ENCODE measurements around the gene FAM24A. TPM values are rescaled to one million over a fixed set of nuclear protein-coding genes. Genes with fewer than 3 reads are reported as not detected.
A peak's percentile ranks its signal among the peaks of the same experiment; 100 is the strongest.

FAM24A gene
- total and polyA plus RNA-seq, 2 experiments from 2014 or later: not detected

DNA sequence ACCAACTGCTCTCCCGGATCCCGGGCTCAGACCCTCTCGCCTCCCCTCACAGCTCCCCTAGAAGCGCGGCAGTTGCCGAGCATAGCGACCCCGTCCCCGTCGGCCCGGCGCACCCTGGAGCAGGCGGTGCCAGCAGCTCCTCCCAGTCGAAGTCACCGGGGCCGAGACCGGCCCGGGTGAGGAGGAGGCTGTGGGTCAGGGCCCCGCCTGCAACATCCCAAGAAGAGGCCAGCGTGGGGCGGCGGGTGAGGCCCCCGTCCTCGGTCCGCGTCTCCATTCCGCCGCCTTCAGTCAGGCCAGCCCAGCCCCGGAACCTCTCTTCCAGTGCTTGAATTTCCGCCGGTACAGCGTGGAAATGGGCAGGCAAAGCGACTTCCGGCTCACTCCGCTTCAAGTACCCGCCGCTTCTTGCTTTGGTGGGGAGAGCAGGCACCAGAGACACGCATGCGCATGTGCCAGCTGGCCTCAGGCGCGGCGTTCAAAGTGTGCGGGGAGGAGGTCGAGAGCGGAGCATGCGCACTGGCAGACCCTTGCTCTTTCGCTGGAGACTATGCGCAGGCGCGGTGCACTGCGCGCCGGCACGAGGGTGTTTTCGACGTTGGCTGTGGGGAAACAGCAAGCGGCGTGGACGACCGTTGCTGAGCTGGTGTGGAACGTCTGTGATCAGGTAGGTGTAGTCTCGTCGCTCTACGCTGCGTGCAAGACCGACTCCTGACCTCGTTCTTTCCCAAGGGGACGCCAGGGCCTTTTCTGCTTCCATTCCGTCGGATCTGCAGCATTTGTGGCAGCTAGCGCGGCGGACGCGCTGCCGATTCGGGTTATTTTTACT lies 43.7 kb downstream of the FAM24A start, which contains the start of gene C10orf88:
C10orf88 (minus strand) TSS at position 326 of the 829 bp plus-strand sequence; CDS start at position 277, 49 bp downstream.
- Histone ChIP-seq H3K4me1 (ENCODE audit: low read depth) (no peaks in the 10 kb centered on the region), H3K4me3 (peak within 1 kb of the TSS; percentile 50), H3K27me3 (no peaks in the 10 kb centered on the region), H3K27ac (peak within 1 kb of the TSS; percentile 77), H3K9me3 (ENCODE audit: low read depth) (no peaks in the 10 kb centered on the region), H3K36me3 (no peaks in the 10 kb centered on the region)
- TF ChIP-seq, protein P1, sequence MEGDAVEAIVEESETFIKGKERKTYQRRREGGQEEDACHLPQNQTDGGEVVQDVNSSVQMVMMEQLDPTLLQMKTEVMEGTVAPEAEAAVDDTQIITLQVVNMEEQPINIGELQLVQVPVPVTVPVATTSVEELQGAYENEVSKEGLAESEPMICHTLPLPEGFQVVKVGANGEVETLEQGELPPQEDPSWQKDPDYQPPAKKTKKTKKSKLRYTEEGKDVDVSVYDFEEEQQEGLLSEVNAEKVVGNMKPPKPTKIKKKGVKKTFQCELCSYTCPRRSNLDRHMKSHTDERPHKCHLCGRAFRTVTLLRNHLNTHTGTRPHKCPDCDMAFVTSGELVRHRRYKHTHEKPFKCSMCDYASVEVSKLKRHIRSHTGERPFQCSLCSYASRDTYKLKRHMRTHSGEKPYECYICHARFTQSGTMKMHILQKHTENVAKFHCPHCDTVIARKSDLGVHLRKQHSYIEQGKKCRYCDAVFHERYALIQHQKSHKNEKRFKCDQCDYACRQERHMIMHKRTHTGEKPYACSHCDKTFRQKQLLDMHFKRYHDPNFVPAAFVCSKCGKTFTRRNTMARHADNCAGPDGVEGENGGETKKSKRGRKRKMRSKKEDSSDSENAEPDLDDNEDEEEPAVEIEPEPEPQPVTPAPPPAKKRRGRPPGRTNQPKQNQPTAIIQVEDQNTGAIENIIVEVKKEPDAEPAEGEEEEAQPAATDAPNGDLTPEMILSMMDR (IDR thresholded peaks at IDR 0.05; ENCODE audit: low read depth, low read length): no peak
- DNase-seq (ENCODE audit: low read depth in 1 of 2, low spot score in 1 of 2): peak; percentile 98 to 100

DNA sequence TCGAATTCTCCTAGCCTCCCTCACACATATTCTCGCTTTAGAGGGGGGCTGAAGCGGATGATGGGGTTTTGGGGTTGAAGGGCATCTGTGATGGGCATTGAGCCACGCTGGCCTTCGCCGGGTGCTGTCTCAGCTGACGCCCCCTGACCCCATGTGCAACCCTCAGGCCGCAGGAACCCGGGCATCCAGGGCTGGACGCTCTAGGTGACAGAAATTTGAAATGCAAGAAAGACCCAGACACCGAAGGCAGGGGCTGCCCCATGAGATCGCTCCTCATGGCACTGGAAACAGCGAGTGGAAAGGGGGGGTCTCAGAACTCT lies 44.3 kb downstream of the FAM24A start:
- no peaks in the 10 kb centered on the region for H3K36me3 ChIP-seq
- H3K27me3 ChIP-seq: no peaks in the 10 kb centered on the region
- no peaks in the 10 kb centered on the region for H3K9me3 ChIP-seq (ENCODE audit: low read depth)
- H3K4me1 ChIP-seq (ENCODE audit: low read depth): no peaks in the 10 kb centered on the region
- H3K4me3 ChIP-seq: no peak overlapping the region
- DNase-seq (ENCODE audit: low read depth in 1 of 2, low spot score in 1 of 2): no peak
- TF ChIP-seq, protein P1 (IDR thresholded peaks at IDR 0.05; ENCODE audit: low read depth, low read length): no peak
- H3K27ac ChIP-seq: no peak overlapping the region

DNA sequence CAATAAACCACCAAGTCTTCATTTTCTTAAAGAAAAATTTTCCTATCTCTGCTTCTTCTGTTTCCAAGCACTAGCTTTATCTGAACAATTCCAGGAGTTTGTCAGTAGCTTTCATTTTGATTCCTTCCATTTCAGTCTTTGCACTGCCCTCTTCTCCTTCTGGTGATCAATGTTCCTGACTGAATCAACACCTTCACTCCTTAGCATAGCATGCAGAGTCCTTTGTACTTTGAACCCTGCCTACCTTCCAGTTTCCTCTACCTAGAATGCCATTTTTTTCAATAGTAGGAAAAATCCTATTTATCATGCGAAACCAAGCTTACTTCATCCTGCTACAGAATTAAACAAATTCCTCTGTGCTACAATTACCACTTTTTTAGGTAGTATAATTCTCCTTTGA lies 45.5 kb downstream of the FAM24A start:
- Histone ChIP-seq H3K36me3 (no peaks in the 10 kb centered on the region), H3K27me3 (no peaks in the 10 kb centered on the region), H3K27ac (no peak overlapping the region), H3K4me1 (ENCODE audit: low read depth) (no peaks in the 10 kb centered on the region), H3K4me3 (no peak overlapping the region), H3K9me3 (ENCODE audit: low read depth) (no peaks in the 10 kb centered on the region)
- DNase-seq (ENCODE audit: low read depth in 1 of 2, low spot score in 1 of 2): no peak
- TF ChIP-seq, protein P1 (IDR thresholded peaks at IDR 0.05; ENCODE audit: low read depth, low read length): no peak

DNA sequence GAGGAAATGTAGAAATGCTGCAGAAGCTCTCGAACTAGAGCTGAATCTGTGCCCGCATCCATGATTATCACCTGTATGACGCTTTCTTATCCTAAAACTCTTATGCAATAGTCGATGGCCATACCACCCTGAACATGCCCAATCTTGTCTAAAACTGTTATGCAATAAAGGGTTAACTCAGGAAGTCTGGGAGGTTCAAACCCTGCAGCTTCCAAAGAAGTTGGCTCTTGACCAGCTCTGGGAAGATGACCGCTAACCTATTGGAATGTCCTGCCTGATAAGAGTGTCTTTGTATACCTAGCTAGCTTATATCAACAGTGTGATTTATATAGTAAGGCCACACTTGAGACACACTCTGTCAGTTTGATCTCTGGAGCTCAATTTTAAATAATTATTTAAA lies 47.1 kb downstream of the FAM24A start:
- no peak for DNase-seq (ENCODE audit: low read depth in 1 of 2, low spot score in 1 of 2)
- H3K9me3 ChIP-seq (ENCODE audit: low read depth): no peaks in the 10 kb centered on the region
- no peaks in the 10 kb centered on the region for H3K36me3 ChIP-seq
- H3K27me3 ChIP-seq: no peaks in the 10 kb centered on the region
- H3K4me3 ChIP-seq: no peak overlapping the region
- H3K4me1 ChIP-seq (ENCODE audit: low read depth): no peaks in the 10 kb centered on the region
- no peak overlapping the region for H3K27ac ChIP-seq
- TF ChIP-seq, protein P1 (IDR thresholded peaks at IDR 0.05; ENCODE audit: low read depth, low read length): no peak

DNA sequence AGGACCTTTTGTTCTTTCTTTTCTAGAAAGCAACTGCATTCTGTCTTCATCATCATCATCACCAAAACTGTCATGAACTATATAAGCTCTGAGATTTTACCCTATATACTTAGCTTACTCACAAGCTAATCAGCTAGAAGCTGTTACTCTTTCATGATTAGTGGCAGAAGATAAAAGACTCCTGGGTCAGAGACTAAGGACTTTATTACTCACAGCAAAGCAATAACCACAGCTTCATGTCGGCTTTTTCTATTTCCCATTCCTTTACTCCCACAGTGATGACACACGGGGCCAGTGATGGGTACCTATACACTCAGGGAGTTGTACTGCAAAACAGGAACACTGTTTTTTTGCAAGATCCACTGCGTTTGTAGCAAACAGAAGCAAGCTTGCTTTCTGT lies 52.0 kb downstream of the FAM24A start:
- H3K4me1 ChIP-seq (ENCODE audit: low read depth): no peaks in the 10 kb centered on the region
- H3K4me3 ChIP-seq: no peak overlapping the region
- DNase-seq (ENCODE audit: low read depth in 1 of 2, low spot score in 1 of 2): no peak
- no peaks in the 10 kb centered on the region for H3K9me3 ChIP-seq (ENCODE audit: low read depth)
- TF ChIP-seq, protein P1 (IDR thresholded peaks at IDR 0.05; ENCODE audit: low read depth, low read length): no peak
- H3K27me3 ChIP-seq: no peaks in the 10 kb centered on the region
- no peak overlapping the region for H3K27ac ChIP-seq
- no peaks in the 10 kb centered on the region for H3K36me3 ChIP-seq

Other genes starting within 250 kb of the FAM24A start
- gene C10orf120, start 210.8 kb upstream of the FAM24A start, total RNA-seq: not detected in 2 replicates
- not detected in 2 replicates for gene C10orf120, start 210.8 kb upstream of the FAM24A start, polyA plus RNA-seq
- gene CUZD1, start 64.8 kb upstream of the FAM24A start, total RNA-seq: 0.30 TPM in 1 of 2 replicates, not detected in the other
- gene CUZD1, start 64.8 kb upstream of the FAM24A start, polyA plus RNA-seq: not detected in 2 replicates
- gene FAM24B, start 31.0 kb upstream of the FAM24A start, total RNA-seq: 1.8 TPM in 1 of 2 replicates, not detected in the other
- gene FAM24B, start 31.0 kb upstream of the FAM24A start, polyA plus RNA-seq: 0.94 TPM in 1 of 2 replicates, not detected in the other
- gene C10orf88, start 43.6 kb downstream of the FAM24A start, total RNA-seq: 5.8 and 7.6 TPM in 2 replicates
- 11.4 and 17.4 TPM in 2 replicates for gene C10orf88, start 43.6 kb downstream of the FAM24A start, polyA plus RNA-seq
- 6.9 and 7.5 TPM in 2 replicates for gene PSTK, start 69.8 kb downstream of the FAM24A start, total RNA-seq
- 12.9 and 13.5 TPM in 2 replicates for gene PSTK, start 69.8 kb downstream of the FAM24A start, polyA plus RNA-seq
- 2.9 and 6.0 TPM in 2 replicates for gene IKZF5, start 98.2 kb downstream of the FAM24A start, total RNA-seq
- gene IKZF5, start 98.2 kb downstream of the FAM24A start, polyA plus RNA-seq: 7.9 and 10.1 TPM in 2 replicates
- 14.3 and 14.7 TPM in 2 replicates for gene ACADSB, start 98.4 kb downstream of the FAM24A start, total RNA-seq
- gene ACADSB, start 98.4 kb downstream of the FAM24A start, polyA plus RNA-seq: 16.0 and 22.0 TPM in 2 replicates
- gene HMX3, start 225.4 kb downstream of the FAM24A start, total RNA-seq: not detected in 2 replicates
- not detected in 2 replicates for gene HMX3, start 225.4 kb downstream of the FAM24A start, polyA plus RNA-seq
- gene HMX2, start 237.5 kb downstream of the FAM24A start, total RNA-seq: not detected in 2 replicates
- not detected in 2 replicates for gene HMX2, start 237.5 kb downstream of the FAM24A start, polyA plus RNA-seq
- gene BUB3, start 243.8 kb downstream of the FAM24A start, total RNA-seq: 81.5 and 147 TPM in 2 replicates
- 88.8 and 144 TPM in 2 replicates for gene BUB3, start 243.8 kb downstream of the FAM24A start, polyA plus RNA-seq

Data from cardiac muscle cell (in vitro differentiated cells and primary cell).